DOHH2 (cell line): Measurements from ENCODE around the gene BLTP3A.
"Not testable (repeated sequence)": the region's sequence is repeated elsewhere in the genome, so short reads cannot be mapped to it uniquely, and the experiment has no call there.

Experiments
- H3F3A ChIP-seq: fragments of 200-600 bp; sonication (generic), shearing (Covaris generic); 2 replicates; pipeline ENCODE4 v1.6.0; 2016; ENCODE audit warnings: antibody characterized with exemption, mild to moderate bottlenecking; ENCODE audit not compliant: control insufficient read depth, insufficient read depth
- H3K27ac ChIP-seq: fragments of 200-600 bp; sonication (generic); 2 replicates; pipeline ENCODE4 v1.5.1; 2014; ENCODE audit warnings: low read depth, mild to moderate bottlenecking, low read length, moderate library complexity
- H3K27me3 ChIP-seq: fragments of 200-600 bp; sonication (generic); 2 replicates; pipeline ENCODE4 v1.6.1; 2014; ENCODE audit warnings: mild to moderate bottlenecking, low read length, mixed read lengths; ENCODE audit not compliant: control insufficient read depth
- H3K36me3 ChIP-seq: fragments of 200-600 bp; sonication (generic); 2 replicates; pipeline ENCODE4 v1.6.1; 2014; ENCODE audit warnings: mild to moderate bottlenecking, low read length, moderate library complexity, mixed read lengths; ENCODE audit not compliant: control insufficient read depth
- H3K4me1 ChIP-seq: fragments of 200-600 bp; sonication (generic); 2 replicates; pipeline ENCODE4 v1.6.1; 2014; ENCODE audit warnings: mild to moderate bottlenecking, low read length, mixed read lengths; ENCODE audit not compliant: control insufficient read depth
- H3K4me2 ChIP-seq: fragments of 200-600 bp; sonication (generic); 2 replicates; pipeline ENCODE4 v1.6.0; 2014; ENCODE audit warnings: mild to moderate bottlenecking, low read length, moderate library complexity
- H3K4me3 ChIP-seq: fragments of 200-600 bp; sonication (generic); 2 replicates; pipeline ENCODE4 v1.5.1; 2014; ENCODE audit warnings: mild to moderate bottlenecking, low read length, mixed read lengths
- H3K79me2 ChIP-seq: fragments of 200-600 bp; sonication (generic); 2 replicates; pipeline ENCODE4 v1.6.1; 2014; ENCODE audit warnings: mild to moderate bottlenecking, low read length, mixed read lengths; ENCODE audit not compliant: control insufficient read depth
- H3K9me2 ChIP-seq: fragments of 200-600 bp; sonication (generic); replicated peaks from 2 replicates; pipeline ENCODE4 v1.6.1; 2014; ENCODE audit warnings: mild to moderate bottlenecking, low read length, mixed read lengths; ENCODE audit not compliant: control insufficient read depth
- H3K9me3 ChIP-seq: fragments of 200-600 bp; sonication (generic); 2 replicates; pipeline ENCODE4 v1.6.1; 2014; ENCODE audit warnings: antibody characterized with exemption, low read length, mixed read lengths; ENCODE audit not compliant: control insufficient read depth, insufficient read depth
- H4K20me1 ChIP-seq: fragments of 200-600 bp; sonication (generic); 2 replicates; pipeline ENCODE4 v1.6.0; 2014; ENCODE audit warnings: low read depth, mild to moderate bottlenecking, antibody characterized with exemption, low read length, moderate library complexity; ENCODE audit not compliant: control insufficient read depth, insufficient read depth
- EZH2phosphoT487 ChIP-seq: fragments of 200-600 bp; sonication (generic); IDR thresholded peaks from 2 replicates; pipeline ENCODE4 v1.6.1; 2017; ENCODE audit warnings: borderline replicate concordance, mild to moderate bottlenecking, antibody characterized with exemption, low read length, moderate library complexity, mixed read lengths
- TF ChIP-seq, protein P1 (sequence below): fragments of 200-600 bp; sonication (generic); IDR thresholded peaks from one replicate; pipeline ENCODE4 v1.5.1; 2014; ENCODE audit warnings: antibody characterized with exemption, mild to moderate bottlenecking, low read depth, low read length; ENCODE audit not compliant: poor library complexity, severe bottlenecking

Gene BLTP3A

DNA sequence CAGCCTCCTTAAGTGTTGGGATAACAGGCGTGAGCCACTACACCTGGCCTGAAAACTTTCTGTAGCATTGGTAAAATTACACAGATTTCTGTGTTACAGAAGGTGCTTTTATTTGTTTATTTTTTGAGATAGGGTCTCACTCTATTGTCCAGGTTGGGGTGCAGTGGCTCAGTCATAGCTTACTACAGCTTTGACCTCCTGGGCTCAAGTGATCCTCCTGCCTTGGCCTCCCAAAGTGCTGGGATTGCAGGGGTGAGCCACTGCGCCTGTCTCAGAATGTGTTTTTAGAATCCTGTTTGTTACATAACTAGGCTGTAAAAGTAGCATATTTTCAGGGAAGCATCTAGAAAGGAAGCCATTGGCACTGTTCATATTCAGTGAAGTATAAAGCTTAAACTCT is 16.9 kb upstream of the BLTP3A start:
- no peaks in the 10 kb centered on the region for H4K20me1 ChIP-seq
- no peaks in the 10 kb centered on the region for H3K4me1 ChIP-seq

DNA sequence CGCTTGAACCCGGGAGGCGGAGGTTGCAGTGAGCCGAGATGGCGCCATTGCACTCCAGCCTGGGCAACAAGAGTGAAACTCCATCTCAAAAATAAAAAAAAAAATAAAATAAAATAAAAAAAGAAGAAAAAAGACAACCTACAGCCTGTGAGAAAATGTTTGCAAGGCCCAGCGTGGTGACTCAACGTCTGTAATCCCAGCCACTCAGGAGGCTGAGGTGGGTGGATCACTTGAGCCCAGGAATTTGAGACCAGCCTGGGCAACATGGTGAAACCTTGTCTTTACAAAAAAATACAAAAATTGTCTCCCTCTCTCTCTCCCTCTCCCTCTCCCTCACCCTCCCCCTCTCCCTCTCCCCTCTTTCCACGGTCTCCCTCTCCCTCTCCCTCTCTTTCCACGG is 6.5 kb upstream of the BLTP3A start:
- H3K4me2 ChIP-seq, H3K79me2 ChIP-seq, H3F3A ChIP-seq, H3K4me3 ChIP-seq, H3K9me2 ChIP-seq, H3K36me3 ChIP-seq, H3K9me3 ChIP-seq, H3K4me1 ChIP-seq, H4K20me1 ChIP-seq, H3K27ac ChIP-seq, H3K27me3 ChIP-seq: not testable (repeated sequence)

More for the DNA sequence above, 16.9 kb upstream of the BLTP3A start:
- Histone ChIP-seq H3K79me2 (peaks cover 4% of the 10 kb centered on the region; the same call in 1 of the 2 replicates), H3K4me3 (no peak overlapping the region), H3K9me2 (no peaks in the 10 kb centered on the region), H3K9me3 (no peaks in the 10 kb centered on the region), H3K27ac (no peak overlapping the region), H3K27me3 (no peaks in the 10 kb centered on the region), H3F3A (peaks cover 6% of the 10 kb centered on the region; the same call in 1 of the 2 replicates), H3K4me2 (no peak overlapping the region), H3K36me3 (peaks cover 53% of the 10 kb centered on the region)
- TF ChIP-seq, protein P1, sequence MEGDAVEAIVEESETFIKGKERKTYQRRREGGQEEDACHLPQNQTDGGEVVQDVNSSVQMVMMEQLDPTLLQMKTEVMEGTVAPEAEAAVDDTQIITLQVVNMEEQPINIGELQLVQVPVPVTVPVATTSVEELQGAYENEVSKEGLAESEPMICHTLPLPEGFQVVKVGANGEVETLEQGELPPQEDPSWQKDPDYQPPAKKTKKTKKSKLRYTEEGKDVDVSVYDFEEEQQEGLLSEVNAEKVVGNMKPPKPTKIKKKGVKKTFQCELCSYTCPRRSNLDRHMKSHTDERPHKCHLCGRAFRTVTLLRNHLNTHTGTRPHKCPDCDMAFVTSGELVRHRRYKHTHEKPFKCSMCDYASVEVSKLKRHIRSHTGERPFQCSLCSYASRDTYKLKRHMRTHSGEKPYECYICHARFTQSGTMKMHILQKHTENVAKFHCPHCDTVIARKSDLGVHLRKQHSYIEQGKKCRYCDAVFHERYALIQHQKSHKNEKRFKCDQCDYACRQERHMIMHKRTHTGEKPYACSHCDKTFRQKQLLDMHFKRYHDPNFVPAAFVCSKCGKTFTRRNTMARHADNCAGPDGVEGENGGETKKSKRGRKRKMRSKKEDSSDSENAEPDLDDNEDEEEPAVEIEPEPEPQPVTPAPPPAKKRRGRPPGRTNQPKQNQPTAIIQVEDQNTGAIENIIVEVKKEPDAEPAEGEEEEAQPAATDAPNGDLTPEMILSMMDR: no peak
- TF ChIP-seq EZH2phosphoT487: no peak

DNA sequence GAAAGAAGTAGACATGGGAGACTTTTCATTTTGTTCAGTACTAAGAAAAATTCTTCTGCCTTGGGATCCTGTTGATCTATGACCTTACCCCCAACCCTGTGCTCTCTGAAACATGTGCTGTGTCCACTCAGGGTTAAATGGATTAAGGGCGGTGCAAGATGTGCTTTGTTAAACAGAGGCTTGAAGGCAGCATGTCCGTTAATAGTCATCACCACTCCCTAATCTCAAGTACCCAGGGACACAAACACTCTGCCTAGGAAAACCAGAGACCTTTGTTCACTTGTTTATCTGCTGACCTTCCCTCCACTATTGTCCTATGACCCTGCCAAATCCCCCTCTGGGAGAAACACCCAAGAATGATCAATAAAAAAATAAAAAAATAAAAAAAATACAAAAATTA is 4.7 kb upstream of the BLTP3A start:
- not testable (repeated sequence) for H3K4me3 ChIP-seq, H3K9me2 ChIP-seq, H3K27me3 ChIP-seq, H3K9me3 ChIP-seq, H3K36me3 ChIP-seq, H4K20me1 ChIP-seq, H3K79me2 ChIP-seq, H3K4me1 ChIP-seq, H3K27ac ChIP-seq, H3K4me2 ChIP-seq, H3F3A ChIP-seq

DNA sequence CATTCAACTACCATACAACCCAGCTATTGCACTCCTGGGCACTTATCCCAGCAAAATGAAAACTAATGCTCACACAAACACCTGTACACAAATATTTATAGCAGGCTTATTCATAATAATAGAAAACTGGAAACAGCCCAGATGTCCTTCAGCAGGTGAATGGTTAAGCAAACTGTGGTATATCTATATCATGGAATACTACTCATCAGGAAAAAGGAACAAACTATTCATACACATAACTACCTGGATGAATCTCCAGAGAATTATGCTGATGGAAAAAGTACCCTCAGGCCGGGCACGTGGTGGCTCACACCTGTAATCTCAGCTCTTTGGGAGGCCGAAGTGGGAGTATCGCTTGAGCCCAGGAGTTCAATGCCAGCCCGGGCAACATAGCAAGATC is 3.8 kb upstream of the BLTP3A start:
- no peak overlapping the region for H3K4me2 ChIP-seq
- no peaks in the 10 kb centered on the region; the same call in 1 of the 2 replicates for H4K20me1 ChIP-seq
- H3K79me2 ChIP-seq: peaks cover 12% of the 10 kb centered on the region
- peaks cover 12% of the 10 kb centered on the region for H3K4me1 ChIP-seq
- H3K27me3 ChIP-seq: no peaks in the 10 kb centered on the region
- no peaks in the 10 kb centered on the region for H3K9me2 ChIP-seq
- no peak for TF ChIP-seq EZH2phosphoT487
- TF ChIP-seq, protein P1: no peak
- peaks cover 3% of the 10 kb centered on the region; the same call in 1 of the 2 replicates for H3F3A ChIP-seq
- peaks cover 3% of the 10 kb centered on the region; the same call in 1 of the 2 replicates for H3K36me3 ChIP-seq
- H3K27ac ChIP-seq: no peak overlapping the region
- no peak overlapping the region for H3K4me3 ChIP-seq
- no peaks in the 10 kb centered on the region for H3K9me3 ChIP-seq
